Keratinocyte (primary cell): Measurements from ENCODE around the gene NOD1. TPM values are rescaled to one million over a fixed set of nuclear protein-coding genes. Genes with fewer than 3 reads are reported as not detected.

Source experiments
- DNase-seq: peaks from one replicate; pipeline ENCODE4 v3.0.0-alpha.2; 2011; ENCODE audit warnings: low read depth, missing footprints, low spot score
- FAIRE-seq: peaks from 2 replicates; lab custom pipeline; 2011; peaks lifted over from hg19 to GRCh38; lab: Jason Lieb, UNC
- H2AFZ ChIP-seq: 2 replicates; pipeline ENCODE4 v1.6.0; 2012; ENCODE audit warnings: low read length, control low read depth, inconsistent platforms; ENCODE audit not compliant: control insufficient read depth
- H3K27ac ChIP-seq: 2 replicates; pipeline ENCODE4 v1.5.1; 2011; ENCODE audit warnings: low read length; ENCODE audit not compliant: control insufficient read depth, insufficient read depth
- H3K27me3 ChIP-seq: 3 replicates; pipeline ENCODE4 v1.6.0; 2011; ENCODE audit warnings: low read length; ENCODE audit not compliant: control insufficient read depth, insufficient read depth; ENCODE audit errors: extremely low read depth
- H3K36me3 ChIP-seq, 2 experiments: 2 replicates in 1 of 2; 3 replicates in 1 of 2; pipeline ENCODE4 v1.5.1; 2011; ENCODE audit warnings: low read length in 2 of 2, mild to moderate bottlenecking in 1 of 2; ENCODE audit not compliant: control insufficient read depth in 2 of 2, insufficient read depth in 2 of 2; ENCODE audit errors: extremely low read depth in 1 of 2
- H3K4me1 ChIP-seq: 3 replicates; pipeline ENCODE4 v1.5.1; 2011; ENCODE audit warnings: low read length; ENCODE audit not compliant: control insufficient read depth, insufficient read depth; ENCODE audit errors: extremely low read depth
- H3K4me2 ChIP-seq: 3 replicates; pipeline ENCODE4 v1.6.0; 2011; ENCODE audit warnings: low read depth, low read length; ENCODE audit not compliant: control insufficient read depth, insufficient read depth; ENCODE audit errors: extremely low read depth
- H3K4me3 ChIP-seq, 3 experiments: fragments of 200-600 bp in 1 of 3; sonication (generic) in 1 of 3; 2 replicates in 2 of 3; 3 replicates in 1 of 3; pipeline ENCODE4 v1.5.1; 2011 to 2016; ENCODE audit warnings: low read length in 3 of 3, mild to moderate bottlenecking in 3 of 3, control low read depth in 2 of 3, inconsistent platforms in 1 of 3, low read depth in 1 of 3, mixed read lengths in 1 of 3, mixed run types in 1 of 3, moderate library complexity in 1 of 3; ENCODE audit not compliant: control insufficient read depth in 2 of 3, insufficient read depth in 2 of 3; ENCODE audit errors: extremely low read depth in 1 of 3
- H3K79me2 ChIP-seq: 2 replicates; pipeline ENCODE4 v1.6.0; 2012; ENCODE audit warnings: low read length; ENCODE audit not compliant: control insufficient read depth, insufficient read depth
- H3K9ac ChIP-seq: 3 replicates; pipeline ENCODE4 v1.6.0; 2011; ENCODE audit warnings: low read length; ENCODE audit not compliant: control insufficient read depth, insufficient read depth; ENCODE audit errors: extremely low read depth
- H3K9me1 ChIP-seq: 3 replicates; pipeline ENCODE4 v1.6.0; 2011; ENCODE audit warnings: low read length; ENCODE audit not compliant: control insufficient read depth, insufficient read depth; ENCODE audit errors: extremely low read depth
- H3K9me3 ChIP-seq: 2 replicates; pipeline ENCODE4 v1.5.1; 2012; ENCODE audit warnings: low read depth, low read length; ENCODE audit not compliant: control insufficient read depth
- H4K20me1 ChIP-seq: 3 replicates; pipeline ENCODE4 v1.6.0; 2011; ENCODE audit warnings: low read length; ENCODE audit not compliant: control insufficient read depth, insufficient read depth; ENCODE audit errors: extremely low read depth
- CTCF ChIP-seq, 3 experiments: IDR thresholded peaks in 1 of 3; conservative IDR thresholded peaks in 1 of 3; optimal IDR thresholded peaks in 1 of 3; 2 replicates in 2 of 3; 3 replicates in 1 of 3; pipeline versions ENCODE3 to v1.5.1; 2011; ENCODE audit warnings: low read length in 3 of 3, mild to moderate bottlenecking in 3 of 3, moderate library complexity in 2 of 3, control low read depth in 1 of 3, inconsistent platforms in 1 of 3; ENCODE audit not compliant: insufficient read depth in 2 of 3; ENCODE audit errors: extremely low read depth in 1 of 3
- EZH2 ChIP-seq: IDR thresholded peaks from one replicate; pipeline ENCODE4 v1.6.1; 2012; ENCODE audit warnings: inconsistent platforms, mild to moderate bottlenecking, low read length, moderate library complexity
- dilution Hi-C: fragments of 300-500 bp; cut with MboI; formaldehyde crosslinking; loops from one replicate; pipeline ENCODE4 v1.7.0; 2020; ENCODE audit warnings: low sequenced_read_pairs; ENCODE audit not compliant: extremely low pct_ligation_motif_present
- polyA plus RNA-seq, 5 experiments: library from polyadenylated mRNA; depleted of rRNA in 3 of 5; stranded (reverse) in 3 of 5; stranded (forward) in 1 of 5; unstranded in 1 of 5; fragments of >200 nt; gene quantifications; 1 replicate in 1 of 5; 2 replicates in 3 of 5; 3 replicates in 1 of 5; pipeline versions ENCODE4 v1.2.1 to v1.2.3, GENCODE V29; 2011 to 2012; ENCODE audit warnings: missing spikeins in 2 of 5, low read depth in 1 of 5, low replicate concordance in 1 of 5

The NOD1 gene
- polyA plus RNA-seq, 1 donor (not counting 4 experiments of a cell fraction or from before 2014, with no cell fraction given), result 4.3 TPM

- Histone ChIP-seq H3K4me1 (no peaks in the 10 kb centered on the region), H3K36me3 (peaks cover 16 to 19% of the 10 kb centered on the region in 2 experiments), H3K27ac (no peak overlapping the region), H3K4me3 (no peak overlapping the region), H3K79me2 (no peaks in the 10 kb centered on the region), H4K20me1 (no peaks in the 10 kb centered on the region), H3K9ac (no peak overlapping the region), H3K4me2 (no peak overlapping the region), H2AFZ (no peak overlapping the region), H3K9me3 (no peaks in the 10 kb centered on the region), H3K9me1 (no peaks in the 10 kb centered on the region), H3K27me3 (no peaks in the 10 kb centered on the region)
- no peak for FAIRE-seq
- no peak for DNase-seq
- dilution Hi-C loops, result no loop called here
- TF ChIP-seq EZH2 (no peak), CTCF (optimal IDR thresholded peaks at IDR 0.05 in 1 of 3, IDR thresholded peaks at IDR 0.05 in 1 of 3, conservative IDR thresholded peaks at IDR 0.05 in 1 of 3; ENCODE audit: extremely low read depth in 1 of 3, insufficient read depth in 2 of 3, low read length in 3 of 3) (no peak)
Observed at GRCh38 chr7:30453921-30454320, 24.7 kb downstream of the NOD1 start.

GRCh38 chr7:30453016-30453415 is 25.6 kb downstream of the NOD1 start:
- Histone ChIP-seq H3K27ac (no peak overlapping the region), H3K36me3 (peaks cover 17 to 19% of the 10 kb centered on the region in 2 experiments), H3K9ac (no peak overlapping the region)

More at GRCh38 chr7:30453016-30453415, 25.6 kb downstream of the NOD1 start:
- FAIRE-seq, result no peak
- Histone ChIP-seq H3K27me3 (no peaks in the 10 kb centered on the region), H3K79me2 (no peaks in the 10 kb centered on the region), H4K20me1 (no peaks in the 10 kb centered on the region), H2AFZ (no peak overlapping the region), H3K4me1 (no peaks in the 10 kb centered on the region), H3K9me3 (no peaks in the 10 kb centered on the region), H3K9me1 (no peaks in the 10 kb centered on the region), H3K4me2 (no peak overlapping the region), H3K4me3 (no peak overlapping the region)
- TF ChIP-seq CTCF (optimal IDR thresholded peaks at IDR 0.05 in 1 of 3, IDR thresholded peaks at IDR 0.05 in 1 of 3, conservative IDR thresholded peaks at IDR 0.05 in 1 of 3; ENCODE audit: extremely low read depth in 1 of 3, insufficient read depth in 2 of 3, low read length in 3 of 3) (no peak), EZH2 (no peak)
- DNase-seq, result no peak
- dilution Hi-C loops, result no loop called here
